PC-3 (cell line): ENCODE results near the gene SLC7A9. TPM values are rescaled to one million over a fixed set of nuclear protein-coding genes. Genes with fewer than 3 reads are reported as not detected.
"Not testable (repeated sequence)": the region's sequence is repeated elsewhere in the genome, so short reads cannot be mapped to it uniquely, and the experiment has no call there.

Source experiments
- ATAC-seq: fragments of 200-7000 bp; cut with Tn5 transposase; 2 replicates; pipeline ENCODE4 v1.9.1; 2020; ENCODE audit warnings: mild to moderate bottlenecking, moderate library complexity
- BruUV-seq: library from RNA; stranded (reverse); fragments of 400-500 nt; replicated peaks from 2 replicates; lab custom pipeline; 2021; lab: Mats Ljungman, UMichigan
- CTCF ChIA-PET: fragments of 300-600 bp; sonication (Branson Sonifier 250); formaldehyde crosslinking; loops from one replicate; lab custom pipeline; 2022; ENCODE audit warnings: antibody characterized with exemption; lab: Charles Lee
- POLR2A ChIA-PET: fragments of 300-600 bp; sonication (Branson Sonifier 250); formaldehyde crosslinking; loops from one replicate; lab custom pipeline; 2022; ENCODE audit warnings: antibody characterized with exemption; ENCODE audit not compliant: unreplicated experiment; lab: Charles Lee
- DNase-seq: peaks from one replicate; pipeline ENCODE4 v3.0.0-alpha.2; 2015
- H2AFZ ChIP-seq: fragments of 300-600 bp; sonication (generic); 2 replicates; pipeline ENCODE4 v1.6.0; 2016; ENCODE audit warnings: antibody characterized with exemption, low read length
- H3F3A ChIP-seq: fragments of 300-600 bp; sonication (generic); one replicate; pipeline ENCODE4 v1.6.0; 2017; ENCODE audit warnings: antibody characterized with exemption, low read length, control low read depth, mild to moderate bottlenecking; ENCODE audit not compliant: unreplicated experiment
- H3K27ac ChIP-seq: fragments of 300-600 bp; sonication (generic); 2 replicates; pipeline ENCODE4 v1.5.1; 2016; ENCODE audit warnings: mild to moderate bottlenecking, low read length
- H3K27me3 ChIP-seq: fragments of 300-600 bp; sonication (generic); 2 replicates; pipeline ENCODE4 v1.6.1; 2016; ENCODE audit warnings: low read length, mixed read lengths
- H3K36me3 ChIP-seq: fragments of 300-600 bp; sonication (generic); 2 replicates; pipeline ENCODE4 v1.6.1; 2016; ENCODE audit warnings: low read depth, mixed run types, low read length, mixed read lengths
- H3K4me1 ChIP-seq: fragments of 300-600 bp; sonication (generic); 2 replicates; pipeline ENCODE4 v1.5.1; 2016; ENCODE audit warnings: low read length; ENCODE audit not compliant: insufficient read depth
- H3K4me2 ChIP-seq: fragments of 300-600 bp; sonication (generic); 2 replicates; pipeline ENCODE4 v1.6.0; 2016; ENCODE audit warnings: low read length
- H3K4me3 ChIP-seq: fragments of 300-600 bp; sonication (generic); 2 replicates; pipeline ENCODE4 v1.5.1; 2016; ENCODE audit warnings: mild to moderate bottlenecking, low read length, mixed read lengths
- H3K79me2 ChIP-seq: fragments of 300-600 bp; sonication (generic); 2 replicates; pipeline ENCODE4 v1.6.1; 2017; ENCODE audit warnings: low read length, mixed read lengths
- H3K9ac ChIP-seq: fragments of 300-600 bp; sonication (generic); 2 replicates; pipeline ENCODE4 v1.6.0; 2016; ENCODE audit warnings: mild to moderate bottlenecking, low read length
- H3K9me2 ChIP-seq: fragments of 300-600 bp; sonication (generic); replicated peaks from 2 replicates; pipeline ENCODE4 v1.6.1; 2016; ENCODE audit warnings: mixed run types, low read length, mixed read lengths
- H3K9me3 ChIP-seq: fragments of 300-600 bp; sonication (generic); 2 replicates; pipeline ENCODE4 v1.6.1; 2016; ENCODE audit warnings: low read length, mixed read lengths
- H4K20me1 ChIP-seq: fragments of 300-600 bp; sonication (generic); 2 replicates; pipeline ENCODE4 v1.6.1; 2016; ENCODE audit warnings: low read length, mixed read lengths
- CTCF ChIP-seq: fragments of 300-600 bp; sonication (generic); conservative IDR thresholded peaks from 2 replicates; pipeline ENCODE4 v1.5.1; 2017; ENCODE audit warnings: antibody characterized with exemption, low read depth, mild to moderate bottlenecking, low read length
- EZH2 ChIP-seq: fragments of 300-600 bp; sonication (generic); IDR thresholded peaks from one replicate; pipeline ENCODE4 v1.6.1; 2017; ENCODE audit warnings: antibody characterized with exemption, mild to moderate bottlenecking, low read length; ENCODE audit not compliant: unreplicated experiment
- EZH2phosphoT487 ChIP-seq: fragments of 300-600 bp; sonication (generic); IDR thresholded peaks from 2 replicates; pipeline ENCODE4 v1.6.1; 2018; ENCODE audit warnings: mild to moderate bottlenecking, antibody characterized with exemption, low read length, borderline replicate concordance
- intact Hi-C: fragments of 100-400 bp; cut with micrococcal nuclease; formaldehyde crosslinking; loops from 2 replicates; pipeline ENCODE4 v1.9.0; 2023
- total RNA-seq: library from RNA; depleted of rRNA; stranded (reverse); fragments of >200 nt; gene quantifications from 2 replicates; pipeline ENCODE4 v1.2.3, GENCODE V29; 2014

Gene SLC7A9
- total RNA-seq, 1 experiment from 2014 or later, result not detected

GRCh38 chr19:32832825-32833224 is 36.7 kb downstream of the SLC7A9 start:
- H3K4me1 ChIP-seq, H3K79me2 ChIP-seq, ATAC-seq, H3K9ac ChIP-seq, H3K4me2 ChIP-seq, H3K9me2 ChIP-seq, H4K20me1 ChIP-seq, H3F3A ChIP-seq, H3K4me3 ChIP-seq, BruUV-seq, H3K36me3 ChIP-seq, CTCF ChIA-PET, DNase-seq, H3K27ac ChIP-seq, POLR2A ChIA-PET, H3K9me3 ChIP-seq, H2AFZ ChIP-seq, H3K27me3 ChIP-seq, intact Hi-C loops: not testable (repeated sequence)

- H3K4me3 ChIP-seq, BruUV-seq, H3F3A ChIP-seq, H4K20me1 ChIP-seq, CTCF ChIA-PET, ATAC-seq, H3K27ac ChIP-seq, POLR2A ChIA-PET, H3K9me2 ChIP-seq, H3K9ac ChIP-seq, H3K9me3 ChIP-seq, DNase-seq, H3K79me2 ChIP-seq, H2AFZ ChIP-seq, H3K4me2 ChIP-seq, H3K27me3 ChIP-seq, H3K4me1 ChIP-seq, H3K36me3 ChIP-seq, intact Hi-C loops: not testable (repeated sequence)
Observed at GRCh38 chr19:32832094-32832493, 37.5 kb downstream of the SLC7A9 start.

GRCh38 chr19:32831611-32832010 is 38.0 kb downstream of the SLC7A9 start:
- H2AFZ ChIP-seq, result no peak overlapping the region
- no peak overlapping the region for H3K27ac ChIP-seq
- no peaks in the 10 kb centered on the region for H3K9me2 ChIP-seq
- no peak overlapping the region for H3K4me2 ChIP-seq
- no peak for DNase-seq
- no peaks in the 10 kb centered on the region for H3F3A ChIP-seq
- H3K9me3 ChIP-seq, result no peaks in the 10 kb centered on the region
- ATAC-seq, result no peak
- no peaks in the 10 kb centered on the region for H3K27me3 ChIP-seq
- no peaks in the 10 kb centered on the region for H4K20me1 ChIP-seq
- no peaks in the 10 kb centered on the region for H3K79me2 ChIP-seq
- intact Hi-C loops, result no loop called here
- TF ChIP-seq CTCF (no peak), EZH2phosphoT487 (no peak), EZH2 (no peak)
- H3K4me3 ChIP-seq, result no peak overlapping the region
- H3K4me1 ChIP-seq, result no peaks in the 10 kb centered on the region
- ChIA-PET POLR2A (no interaction called here), CTCF (no interaction called here)
- no peak overlapping the region for H3K9ac ChIP-seq
- no TSS peak for BruUV-seq
- H3K36me3 ChIP-seq, result no peaks in the 10 kb centered on the region

GRCh38 chr19:32830231-32831014 is 39.1 kb downstream of the SLC7A9 start:
- H3K9me2 ChIP-seq, result no peaks in the 10 kb centered on the region
- intact Hi-C loops, result no loop called here
- POLR2A ChIA-PET, result no interaction called here
- ATAC-seq (no peak), DNase-seq (peak; percentile 25)
- no peak overlapping the region for H3K4me2 ChIP-seq
- no peaks in the 10 kb centered on the region for H3F3A ChIP-seq
- H3K36me3 ChIP-seq, result no peaks in the 10 kb centered on the region
- H3K27me3 ChIP-seq, result no peaks in the 10 kb centered on the region
- no peaks in the 10 kb centered on the region for H4K20me1 ChIP-seq
- no peak overlapping the region for H3K9ac ChIP-seq
- no peaks in the 10 kb centered on the region for H3K9me3 ChIP-seq
- H3K4me1 ChIP-seq, result no peaks in the 10 kb centered on the region
- no peak overlapping the region for H2AFZ ChIP-seq
- H3K79me2 ChIP-seq, result no peaks in the 10 kb centered on the region
- CTCF ChIA-PET, result no interaction called here
- no peak overlapping the region for H3K27ac ChIP-seq
- TF ChIP-seq EZH2phosphoT487, result no peak
- TF ChIP-seq CTCF, result no peak
- no peak for TF ChIP-seq EZH2
- no TSS peak for BruUV-seq
- no peak overlapping the region for H3K4me3 ChIP-seq
